Measurements from ENCODE around the gene CBX4.

DNA sequence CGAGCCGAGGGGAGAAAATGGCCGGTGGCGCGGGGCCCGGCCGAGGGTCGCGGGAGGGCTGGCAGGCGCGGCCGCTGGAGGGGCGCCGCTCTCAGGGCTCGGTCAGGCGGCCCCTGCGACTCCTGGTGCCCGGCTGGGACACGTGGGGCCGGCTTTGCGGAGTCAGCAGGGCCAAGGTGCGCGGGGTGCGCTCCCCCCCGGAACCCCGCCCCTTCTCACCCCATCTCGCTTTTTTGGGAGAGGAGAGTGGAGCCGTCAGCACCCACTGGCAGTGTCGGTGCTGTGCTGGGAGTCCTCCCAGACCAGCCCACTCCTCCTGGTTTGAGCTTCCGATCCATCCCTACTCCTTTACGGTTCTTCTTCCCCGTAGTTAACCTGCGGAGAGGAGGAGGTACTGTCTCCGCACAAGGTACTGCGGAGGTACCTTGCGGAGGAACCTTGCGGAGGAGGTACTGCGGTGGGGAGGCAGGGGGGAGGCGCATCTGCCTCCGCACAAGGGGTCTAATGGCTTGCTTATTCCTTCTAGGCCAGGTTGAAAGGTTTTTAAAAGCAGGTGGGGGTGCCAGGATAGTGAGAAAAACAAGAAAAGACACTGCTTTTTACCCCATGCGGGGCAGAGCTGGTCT is 23.3 kb downstream of the CBX4 start:
- TF ChIP-seq POLR2A (IDR thresholded peaks at IDR 0.05): no peak
- TF ChIP-seq, protein P1, sequence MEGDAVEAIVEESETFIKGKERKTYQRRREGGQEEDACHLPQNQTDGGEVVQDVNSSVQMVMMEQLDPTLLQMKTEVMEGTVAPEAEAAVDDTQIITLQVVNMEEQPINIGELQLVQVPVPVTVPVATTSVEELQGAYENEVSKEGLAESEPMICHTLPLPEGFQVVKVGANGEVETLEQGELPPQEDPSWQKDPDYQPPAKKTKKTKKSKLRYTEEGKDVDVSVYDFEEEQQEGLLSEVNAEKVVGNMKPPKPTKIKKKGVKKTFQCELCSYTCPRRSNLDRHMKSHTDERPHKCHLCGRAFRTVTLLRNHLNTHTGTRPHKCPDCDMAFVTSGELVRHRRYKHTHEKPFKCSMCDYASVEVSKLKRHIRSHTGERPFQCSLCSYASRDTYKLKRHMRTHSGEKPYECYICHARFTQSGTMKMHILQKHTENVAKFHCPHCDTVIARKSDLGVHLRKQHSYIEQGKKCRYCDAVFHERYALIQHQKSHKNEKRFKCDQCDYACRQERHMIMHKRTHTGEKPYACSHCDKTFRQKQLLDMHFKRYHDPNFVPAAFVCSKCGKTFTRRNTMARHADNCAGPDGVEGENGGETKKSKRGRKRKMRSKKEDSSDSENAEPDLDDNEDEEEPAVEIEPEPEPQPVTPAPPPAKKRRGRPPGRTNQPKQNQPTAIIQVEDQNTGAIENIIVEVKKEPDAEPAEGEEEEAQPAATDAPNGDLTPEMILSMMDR (IDR thresholded peaks at IDR 0.05): no peak
